Ectodermal cell (in vitro differentiated cells): ENCODE results near the gene LZTFL1. TPM values are rescaled to one million over a fixed set of nuclear protein-coding genes. Genes with fewer than 3 reads are reported as not detected.
A peak's percentile ranks its signal among the peaks of the same experiment; 100 is the strongest.

Source experiments
- H3K27ac ChIP-seq: 2 replicates; pipeline ENCODE4 v1.7.0; 2013; ENCODE audit warnings: mild to moderate bottlenecking, low read depth, low read length; ENCODE audit not compliant: insufficient read depth, poor library complexity, severe bottlenecking
- H3K27me3 ChIP-seq: 2 replicates; pipeline ENCODE4 v1.7.0; 2013; ENCODE audit warnings: mild to moderate bottlenecking, low read length; ENCODE audit not compliant: insufficient read depth, control insufficient read depth, poor library complexity, severe bottlenecking
- H3K36me3 ChIP-seq: one replicate; pipeline ENCODE4 v1.7.0; 2013; ENCODE audit warnings: low read length; ENCODE audit not compliant: control insufficient read depth, insufficient read depth
- H3K4me1 ChIP-seq: one replicate; pipeline ENCODE4 v1.7.0; 2013; ENCODE audit warnings: low read length; ENCODE audit not compliant: control insufficient read depth, insufficient read depth
- H3K4me3 ChIP-seq: 2 replicates; pipeline ENCODE4 v1.7.0; 2013; ENCODE audit warnings: low read depth, low read length, control low read depth; ENCODE audit not compliant: insufficient read depth
- H3K9me3 ChIP-seq: 2 replicates; pipeline ENCODE4 v1.7.0; 2013; ENCODE audit warnings: mild to moderate bottlenecking, low read length, moderate library complexity; ENCODE audit not compliant: control insufficient read depth
- WGBS, 2 experiments: methylation state at CpG; one replicate each; pipeline ENCODE4 v1.1.7; 2013; ENCODE audit warnings: missing lambda C conversion rate in 2 of 2; 5-methylcytosine and 5-hydroxymethylcytosine counted together
- polyA plus RNA-seq, 4 experiments: library from polyadenylated mRNA; stranded (reverse); fragments of 50-300 nt; gene quantifications; one replicate each; pipeline ENCODE4 v1.2.3, GENCODE V29; 2013

LZTFL1 gene
- polyA plus RNA-seq (2013, experiment 1 of 4): 20.3 TPM
- 21.6 TPM for polyA plus RNA-seq (2013, experiment 2 of 4)
- 20.9 TPM for polyA plus RNA-seq (2013, experiment 3 of 4)
- 28.8 TPM for polyA plus RNA-seq (2013, experiment 4 of 4)

- Histone ChIP-seq H3K27me3 (peaks cover 47% of the 10 kb centered on the region), H3K27ac (peak within 1 kb of the TSS; percentile 64), H3K36me3 (no peaks in the 10 kb centered on the region), H3K4me1 (no peaks in the 10 kb centered on the region), H3K4me3 (peak within 1 kb of the TSS; percentile 90), H3K9me3 (no peaks in the 10 kb centered on the region)
- 4 to 5% methylated on average over 49 of the region's 49 CpGs for WGBS, 2 experiments
These were observed at the start of gene LZTFL1 for GRCh38 chr3:45841757-45842491. LZTFL1 (minus strand) TSS chr3:45842119; CDS start chr3:45841991, 128 bp downstream.

GRCh38 chr3:45890405-45890804, 48.5 kb upstream of the LZTFL1 start:
- 88 to 91% methylated on average over 3 of the region's 3 CpGs for WGBS, 2 experiments
- H3K4me3 ChIP-seq: no peak overlapping the region
- H3K27me3 ChIP-seq: no peaks in the 10 kb centered on the region
- no peaks in the 10 kb centered on the region for H3K9me3 ChIP-seq
- H3K4me1 ChIP-seq: no peaks in the 10 kb centered on the region
- H3K27ac ChIP-seq: no peak overlapping the region
- no peaks in the 10 kb centered on the region for H3K36me3 ChIP-seq

GRCh38 chr3:45889337-45889736, 47.4 kb upstream of the LZTFL1 start:
- no peak overlapping the region for H3K4me3 ChIP-seq
- 91 to 95% methylated on average over 2 to 4 of the region's 4 CpGs for WGBS, 2 experiments
- H3K4me1 ChIP-seq: no peaks in the 10 kb centered on the region
- no peaks in the 10 kb centered on the region for H3K27me3 ChIP-seq
- H3K27ac ChIP-seq: no peak overlapping the region
- no peaks in the 10 kb centered on the region for H3K9me3 ChIP-seq
- H3K36me3 ChIP-seq: no peaks in the 10 kb centered on the region

- no peak overlapping the region for H3K27ac ChIP-seq
- 83 to 85% methylated on average over 7 of the region's 7 CpGs for WGBS, 2 experiments
- no peak overlapping the region for H3K4me3 ChIP-seq
- no peaks in the 10 kb centered on the region for H3K9me3 ChIP-seq
- no peaks in the 10 kb centered on the region for H3K4me1 ChIP-seq
- H3K36me3 ChIP-seq: no peaks in the 10 kb centered on the region
- H3K27me3 ChIP-seq: no peaks in the 10 kb centered on the region
These were observed 46.0 kb upstream of the LZTFL1 start for GRCh38 chr3:45887759-45888511.

- H3K27me3 ChIP-seq: no peaks in the 10 kb centered on the region
- H3K36me3 ChIP-seq: no peaks in the 10 kb centered on the region
- WGBS, 2 experiments: 88 to 93% methylated on average over 4 of the region's 4 CpGs
- H3K9me3 ChIP-seq: no peaks in the 10 kb centered on the region
- H3K4me1 ChIP-seq: no peaks in the 10 kb centered on the region
- no peak overlapping the region for H3K4me3 ChIP-seq
- H3K27ac ChIP-seq: no peak overlapping the region
These were observed 45.4 kb upstream of the LZTFL1 start for GRCh38 chr3:45887285-45887684.

GRCh38 chr3:45885979-45886705, 44.2 kb upstream of the LZTFL1 start, which contains the start of gene CCR9:
CCR9 (plus strand) TSS chr3:45886543; CDS start chr3:45894934, 8,391 bp downstream.
- WGBS, 2 experiments: 88 to 91% methylated on average over 9 of the region's 9 CpGs
- Histone ChIP-seq H3K36me3 (no peaks in the 10 kb centered on the region), H3K27ac (no peak within 1 kb of the TSS), H3K27me3 (no peaks in the 10 kb centered on the region), H3K4me3 (no peak within 1 kb of the TSS), H3K9me3 (no peaks in the 10 kb centered on the region), H3K4me1 (no peaks in the 10 kb centered on the region)

- H3K27ac ChIP-seq: no peak overlapping the region
- no peaks in the 10 kb centered on the region for H3K36me3 ChIP-seq
- no peaks in the 10 kb centered on the region for H3K27me3 ChIP-seq
- no peak overlapping the region for H3K4me3 ChIP-seq
- no peaks in the 10 kb centered on the region for H3K9me3 ChIP-seq
- WGBS, 2 experiments: 91 to 92% methylated on average over 23 of the region's 23 CpGs
- no peaks in the 10 kb centered on the region for H3K4me1 ChIP-seq
These were observed 42.7 kb upstream of the LZTFL1 start for GRCh38 chr3:45884368-45885201.

- H3K9me3 ChIP-seq: no peaks in the 10 kb centered on the region
- no peak overlapping the region for H3K4me3 ChIP-seq
- no peak overlapping the region for H3K27ac ChIP-seq
- no peaks in the 10 kb centered on the region for H3K4me1 ChIP-seq
- 73 to 83% methylated on average over 6 to 8 of the region's 8 CpGs for WGBS, 2 experiments
- H3K36me3 ChIP-seq: no peaks in the 10 kb centered on the region
- no peaks in the 10 kb centered on the region for H3K27me3 ChIP-seq
These were observed 39.4 kb upstream of the LZTFL1 start for GRCh38 chr3:45881078-45882022.

GRCh38 chr3:45880725-45881077, 38.8 kb upstream of the LZTFL1 start:
- Histone ChIP-seq H3K36me3 (no peaks in the 10 kb centered on the region), H3K9me3 (no peaks in the 10 kb centered on the region), H3K27me3 (no peaks in the 10 kb centered on the region), H3K27ac (no peak overlapping the region), H3K4me3 (no peak overlapping the region), H3K4me1 (no peaks in the 10 kb centered on the region)
- WGBS, 2 experiments: 92 to 95% methylated on average over 2 to 3 of the region's 3 CpGs
